D721Med (cell line): ENCODE data around the gene ZNF3.

Experiments used
- DNase-seq: peaks from one replicate; pipeline ENCODE4 v3.0.0; 2011; ENCODE audit warnings: low spot score; ENCODE audit not compliant: insufficient read length
- FAIRE-seq: peaks from 2 replicates; lab custom pipeline; 2011; peaks lifted over from hg19 to GRCh38; lab: Jason Lieb, UNC
- CTCF ChIP-seq: IDR thresholded peaks from 2 replicates; pipeline ENCODE4 v1.5.1; 2012; ENCODE audit warnings: mild to moderate bottlenecking, control low read depth; ENCODE audit not compliant: insufficient read depth; ENCODE audit errors: missing control alignments

Gene ZNF3

GRCh38 chr7:100049441-100050291 lies 31.9 kb downstream of the ZNF3 start, which contains the start of gene ZSCAN21:
TSS of gene ZSCAN21 (plus strand) at chr7:100049774. CDS start at chr7:100057007, 7,233 bp downstream.
- peak; percentile 17 for TF ChIP-seq CTCF
- FAIRE-seq (no peak), DNase-seq (peak; percentile 90)

DNA sequence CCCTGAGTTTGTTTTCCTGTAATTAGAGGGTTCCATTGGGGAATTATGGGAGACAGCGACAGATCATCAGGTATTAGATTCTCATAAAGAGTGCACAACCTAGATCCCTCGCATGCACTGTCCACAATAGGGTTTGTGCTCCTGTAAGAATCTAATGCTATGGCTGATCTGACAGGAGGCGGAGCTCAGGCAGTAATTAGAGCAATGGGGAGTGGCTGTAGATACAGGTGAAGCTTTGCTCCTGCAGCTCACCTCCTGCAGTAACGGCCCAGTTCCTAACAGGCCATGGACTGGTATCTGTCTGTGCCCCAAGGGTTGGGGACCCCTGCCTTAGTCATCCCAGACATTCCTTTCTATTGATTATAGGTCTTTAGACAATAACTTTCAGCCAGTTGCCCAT lies 32.8 kb downstream of the ZNF3 start:
- FAIRE-seq (no peak), DNase-seq (no peak)
- no peak for TF ChIP-seq CTCF

GRCh38 chr7:100044718-100045117 lies 36.8 kb downstream of the ZNF3 start:
- no peak for TF ChIP-seq CTCF
- no peak for DNase-seq

GRCh38 chr7:100040575-100040974 lies 40.9 kb downstream of the ZNF3 start:
- no peak for TF ChIP-seq CTCF
- no peak for DNase-seq
- FAIRE-seq: no peak

More at GRCh38 chr7:100044718-100045117, 36.8 kb downstream of the ZNF3 start:
- FAIRE-seq: no peak

GRCh38 chr7:100038326-100038725 lies 43.2 kb downstream of the ZNF3 start:
- FAIRE-seq: no peak
- no peak for DNase-seq
- no peak for TF ChIP-seq CTCF

DNA sequence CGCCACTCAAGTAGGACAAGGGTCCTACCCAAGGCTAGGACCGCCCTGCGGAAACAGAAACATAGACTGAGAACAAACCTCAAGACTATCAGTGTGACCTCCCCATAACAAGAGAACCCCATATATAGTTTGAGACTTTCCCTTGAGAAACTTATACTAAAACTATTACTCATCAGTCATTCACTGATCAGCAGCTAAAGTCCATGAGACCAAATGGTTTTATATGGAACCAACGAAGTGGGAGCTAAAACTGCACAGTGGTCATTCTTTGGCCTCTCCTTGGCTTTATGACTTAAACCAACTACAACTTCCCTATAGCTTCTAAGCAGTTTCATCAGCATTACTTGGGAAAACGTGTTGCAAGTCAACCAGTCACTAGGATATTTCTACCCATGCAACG lies 45.6 kb downstream of the ZNF3 start:
- no peak for FAIRE-seq
- TF ChIP-seq CTCF: no peak

More for the DNA sequence above, 45.6 kb downstream of the ZNF3 start:
- no peak for DNase-seq
